Adrenal gland (tissue), 12 donors: ENCODE results near the gene VPS54. TPM values are rescaled to one million over a fixed set of nuclear protein-coding genes. Genes with fewer than 3 reads are reported as not detected.

Experiments
- DNase-seq, 7 donors: peaks; one replicate each; pipeline ENCODE4 v3.0.0-alpha.2; 2019 to 2020
- H3K27ac ChIP-seq, 5 donors: fragments of 200-600 bp; sonication (generic) in 4 of 5; 1 replicate in 3 of 5; 2 replicates in 2 of 5; pipeline versions ENCODE4 v1.5.1 to v1.8.0; 2016 to 2020; ENCODE audit warnings: mild to moderate bottlenecking in 1 of 5
- H3K27me3 ChIP-seq: fragments of 200-600 bp; 2 replicates; pipeline ENCODE4 v1.8.0; 2021
- H3K36me3 ChIP-seq, 2 donors: fragments of 200-600 bp; replicated peaks in 1 of 2; 1 replicate in 1 of 2; 2 replicates in 1 of 2; pipeline versions ENCODE4 v1.5.1 to v1.8.0; 2018 to 2022
- H3K4me1 ChIP-seq, 2 donors: fragments of 200-600 bp; replicated peaks in 1 of 2; 1 replicate in 1 of 2; 2 replicates in 1 of 2; pipeline versions ENCODE4 v1.5.1 to v1.8.0; 2018 to 2021
- H3K4me3 ChIP-seq, 4 donors: fragments of 200-600 bp; sonication (generic) in 3 of 4; one replicate each; pipeline ENCODE4 v1.5.1; 2016 to 2018
- H3K9me3 ChIP-seq, 3 donors: fragments of 200-600 bp; sonication (generic) in 1 of 3; replicated peaks in 1 of 3; 1 replicate in 2 of 3; 2 replicates in 1 of 3; pipeline versions ENCODE4 v1.5.1 to v1.8.0; 2016 to 2021
- POLR2A ChIP-seq, 2 donors: fragments of 450-650 bp; IDR thresholded peaks; one replicate each; pipeline ENCODE4 v1.6.1; 2017; ENCODE audit warnings: antibody characterized with exemption in 2 of 2, mild to moderate bottlenecking in 2 of 2, moderate library complexity in 1 of 2
- WGBS, 4 donors: extraction: QIAGEN DNeasy Blood & Tissue Kit in 2 of 4; methylation state at CpG; one replicate each; pipeline versions ENCODE4 v1.1.5 to v1.1.7; 2013 to 2017; 5-methylcytosine and 5-hydroxymethylcytosine counted together
- intact Hi-C, 2 donors: fragments of 100-400 bp; cut with DNase I; formaldehyde crosslinking; loops; one replicate each; pipeline versions ENCODE4 v1.14.1 to v1.15.0; 2022 to 2023
- polyA plus RNA-seq, 3 donors: library from polyadenylated mRNA; stranded (reverse); fragments of 200-250 nt in 2 of 3; fragments of 350-450 nt in 1 of 3; fragmentation: Illumina TruSeq in 1 of 3; extraction: RNeasy Lipid Tissue Mini Kit (QIAGEN cat#74804) in 1 of 3; gene quantifications; one replicate each; pipeline ENCODE4 v1.2.3, GENCODE V29; 2013 to 2014
- total RNA-seq, 9 donors: library from RNA; depleted of rRNA in 4 of 9; stranded (reverse); fragments of >200 nt in 4 of 9; fragments of 120-200 nt in 1 of 9; fragmentation: NEBNext Ultra II Directional in 1 of 9; extraction: Animal tissue kit (Norgen Biotek cat#: 25700) in 1 of 9; gene quantifications; one replicate each; pipeline versions ENCODE4 v1.1.0 to v1.2.4, GENCODE V29; 2013 to 2023
- TF ChIP-seq, protein P1 (sequence below), 6 experiments: fragments of 450-650 bp in 4 of 6; fragments of 200-600 bp in 2 of 6; sonication (generic) in 1 of 6; IDR thresholded peaks; 1 replicate in 5 of 6; 2 replicates in 1 of 6; pipeline versions ENCODE4 v1.5.1 to v1.8.0; 2016 to 2021; ENCODE audit warnings: antibody characterized with exemption in 6 of 6, mild to moderate bottlenecking in 2 of 6, moderate library complexity in 1 of 6
- donor health status: healthy with polysubstance abuse.
- donor health status: Bipolar disorder and iron deficiency.
- donor health status: DM: yes; HTN: yes; CAD: no.
- donor health status: DM: no; HTN: no; CAD: no.
- donor health status: DM: no; HTN: no; CAD: no.
- donor health status: DM: yes; HTN: yes; CAD: no.

Gene VPS54
- total and polyA plus RNA-seq, 12 donors = 15.1 to 38.9 (median 19.0) TPM

GRCh38 chr2:64035072-64035942 lies 16.1 kb upstream of the VPS54 start:
- TF ChIP-seq, protein P1, sequence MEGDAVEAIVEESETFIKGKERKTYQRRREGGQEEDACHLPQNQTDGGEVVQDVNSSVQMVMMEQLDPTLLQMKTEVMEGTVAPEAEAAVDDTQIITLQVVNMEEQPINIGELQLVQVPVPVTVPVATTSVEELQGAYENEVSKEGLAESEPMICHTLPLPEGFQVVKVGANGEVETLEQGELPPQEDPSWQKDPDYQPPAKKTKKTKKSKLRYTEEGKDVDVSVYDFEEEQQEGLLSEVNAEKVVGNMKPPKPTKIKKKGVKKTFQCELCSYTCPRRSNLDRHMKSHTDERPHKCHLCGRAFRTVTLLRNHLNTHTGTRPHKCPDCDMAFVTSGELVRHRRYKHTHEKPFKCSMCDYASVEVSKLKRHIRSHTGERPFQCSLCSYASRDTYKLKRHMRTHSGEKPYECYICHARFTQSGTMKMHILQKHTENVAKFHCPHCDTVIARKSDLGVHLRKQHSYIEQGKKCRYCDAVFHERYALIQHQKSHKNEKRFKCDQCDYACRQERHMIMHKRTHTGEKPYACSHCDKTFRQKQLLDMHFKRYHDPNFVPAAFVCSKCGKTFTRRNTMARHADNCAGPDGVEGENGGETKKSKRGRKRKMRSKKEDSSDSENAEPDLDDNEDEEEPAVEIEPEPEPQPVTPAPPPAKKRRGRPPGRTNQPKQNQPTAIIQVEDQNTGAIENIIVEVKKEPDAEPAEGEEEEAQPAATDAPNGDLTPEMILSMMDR (IDR thresholded peaks at IDR 0.05) = no peak
- no peak for TF ChIP-seq POLR2A (IDR thresholded peaks at IDR 0.05)
- no peak overlapping the region for H3K4me3 ChIP-seq
- no peaks in the 10 kb centered on the region for H3K4me1 ChIP-seq
- H3K9me3 ChIP-seq = no peaks in the 10 kb centered on the region
- 60 to 78% (median 69%) methylated on average over 4 of the region's 4 CpGs for WGBS, 4 donors
- no peak for DNase-seq
- intact Hi-C loops = no loop called here
- H3K27ac ChIP-seq = no peak overlapping the region
- H3K27me3 ChIP-seq = no peaks in the 10 kb centered on the region
- H3K36me3 ChIP-seq = no peaks in the 10 kb centered on the region

DNA sequence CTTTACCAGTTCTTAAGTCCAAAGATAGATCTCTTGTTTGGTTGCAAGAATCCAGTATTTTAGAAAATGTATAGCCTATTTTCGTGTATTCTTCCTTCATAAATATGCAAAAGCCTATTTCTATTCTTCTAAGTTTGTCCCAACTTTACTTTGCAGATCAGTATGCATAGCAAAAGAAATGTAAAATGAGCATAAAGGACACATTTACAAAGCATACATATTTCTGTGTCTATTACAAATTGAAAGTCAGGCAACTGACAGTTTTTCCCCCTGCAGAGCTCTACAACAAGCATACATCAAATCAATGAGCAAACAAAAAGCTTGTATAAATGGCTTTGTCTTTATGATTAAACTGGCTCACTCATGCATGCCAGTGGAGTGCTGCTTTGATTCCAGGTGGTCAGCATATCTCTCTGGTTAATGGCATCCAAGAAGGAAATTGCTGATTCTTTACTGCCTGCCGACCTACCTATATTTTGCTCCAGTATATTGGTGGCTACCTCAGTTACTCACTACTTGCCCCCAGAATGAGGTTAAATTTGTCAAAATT lies 10.0 kb upstream of the VPS54 start:
- Histone ChIP-seq H3K4me1 (no peaks in the 10 kb centered on the region), H3K36me3 (no peaks in the 10 kb centered on the region), H3K4me3 (no peak overlapping the region), H3K27me3 (no peaks in the 10 kb centered on the region), H3K27ac (no peak overlapping the region), H3K9me3 (no peaks in the 10 kb centered on the region)
- TF ChIP-seq POLR2A (IDR thresholded peaks at IDR 0.05) = no peak
- TF ChIP-seq, protein P1 (IDR thresholded peaks at IDR 0.05) = no peak
- DNase-seq = no peak
- WGBS, 4 donors = 62 to 85% (median 78%) methylated on average over 2 of the region's 2 CpGs
- intact Hi-C loops = no loop called here

DNA sequence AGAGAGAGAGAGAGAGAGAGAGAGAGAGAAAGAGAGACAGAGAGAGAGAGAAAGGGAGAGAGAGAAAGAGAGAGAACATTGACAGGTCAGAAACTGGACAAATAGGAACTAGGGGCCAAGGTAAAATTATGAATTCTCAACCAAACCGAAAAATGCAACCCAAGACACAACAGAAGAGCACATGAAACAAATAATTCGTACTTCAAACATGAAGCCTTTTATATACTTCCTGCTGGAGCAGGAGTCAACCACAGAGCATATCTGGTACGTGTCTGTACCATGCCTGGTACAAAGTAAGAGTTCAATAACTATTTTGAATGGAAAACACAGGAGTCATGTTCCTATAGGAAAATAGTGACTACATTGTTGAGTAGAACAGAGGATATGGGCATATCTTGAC lies 6.5 kb upstream of the VPS54 start:
- no peaks in the 10 kb centered on the region for H3K4me1 ChIP-seq
- 76 to 91% (median 84%) methylated on average over 3 of the region's 3 CpGs for WGBS, 4 donors
- H3K27me3 ChIP-seq = no peaks in the 10 kb centered on the region
- intact Hi-C loops = no loop called here
- H3K9me3 ChIP-seq = no peaks in the 10 kb centered on the region
- no peak overlapping the region for H3K4me3 ChIP-seq
- H3K36me3 ChIP-seq = no peaks in the 10 kb centered on the region
- TF ChIP-seq, protein P1 (IDR thresholded peaks at IDR 0.05) = no peak
- TF ChIP-seq POLR2A (IDR thresholded peaks at IDR 0.05) = no peak
- DNase-seq = no peak
- no peak overlapping the region for H3K27ac ChIP-seq

DNA sequence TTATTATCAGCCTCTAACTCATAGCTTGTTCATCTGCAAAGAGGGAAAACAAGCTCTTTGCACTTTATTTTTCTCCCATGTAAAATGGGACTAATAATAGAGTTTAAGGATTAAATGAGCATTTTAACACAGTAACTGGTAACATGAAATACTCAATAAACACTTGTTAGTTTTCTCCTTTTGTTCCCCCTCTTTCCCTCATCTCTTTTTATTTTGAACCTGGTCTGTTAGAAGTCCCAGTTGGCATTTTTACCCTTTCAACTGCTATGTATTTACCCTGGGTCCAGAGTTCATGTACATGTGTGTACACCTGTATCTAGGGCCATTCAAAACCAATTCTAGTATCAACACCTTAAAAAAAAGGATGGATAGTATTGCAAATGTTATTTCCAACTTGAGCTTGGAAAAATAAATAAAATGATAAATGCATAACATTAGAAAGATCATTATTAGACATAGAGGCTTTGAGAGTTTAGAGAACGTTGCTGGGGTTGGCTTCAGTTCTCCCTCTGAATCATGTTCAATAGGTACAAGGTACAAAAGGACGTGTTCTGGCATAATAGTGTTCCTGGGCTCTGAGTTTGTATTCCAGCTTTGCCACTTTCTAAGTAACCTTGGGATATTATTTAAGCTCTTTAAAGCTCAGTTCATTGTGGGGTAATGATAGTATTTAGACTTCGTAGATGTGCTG lies 5.2 kb upstream of the VPS54 start:
- TF ChIP-seq, protein P1 (IDR thresholded peaks at IDR 0.05) = no peak
- TF ChIP-seq POLR2A (IDR thresholded peaks at IDR 0.05) = no peak
- H3K4me1 ChIP-seq = peaks cover 0 to 6% of the 10 kb centered on the region in 2 donors
- H3K4me3 ChIP-seq = no peak overlapping the region
- 73 to 90% (median 85%) methylated on average over 3 of the region's 3 CpGs for WGBS, 4 donors
- no peaks in the 10 kb centered on the region for H3K9me3 ChIP-seq
- H3K27ac ChIP-seq = no peak overlapping the region
- H3K36me3 ChIP-seq = no peaks in the 10 kb centered on the region
- H3K27me3 ChIP-seq = no peaks in the 10 kb centered on the region
- no peak for DNase-seq
- intact Hi-C loops = no loop called here
